Tibial artery (tissue), 4 donors: Measurements from ENCODE around the gene SLC24A4.

Experiments used
- DNase-seq, 2 donors: peaks; one replicate each; pipeline ENCODE4 v3.0.0-alpha.2; 2019
- H3K27ac ChIP-seq, 2 donors: fragments of 200-600 bp; sonication (generic) in 1 of 2; 1 replicate in 1 of 2; 2 replicates in 1 of 2; pipeline ENCODE4 v1.5.1; 2018 to 2019; ENCODE audit warnings: mild to moderate bottlenecking in 1 of 2
- H3K27me3 ChIP-seq, 2 donors: fragments of 200-600 bp; sonication (generic) in 1 of 2; one replicate each; pipeline versions ENCODE4 v1.5.1 to v1.6.0; 2016 to 2019
- H3K36me3 ChIP-seq, 3 donors: fragments of 200-600 bp; sonication (generic) in 2 of 3; one replicate each; pipeline ENCODE4 v1.5.1; 2016 to 2019; ENCODE audit warnings: mild to moderate bottlenecking in 2 of 3
- H3K4me1 ChIP-seq, 4 donors: fragments of 200-600 bp; sonication (generic) in 2 of 4; 1 replicate in 3 of 4; 2 replicates in 1 of 4; pipeline ENCODE4 v1.5.1; 2016 to 2019
- H3K4me3 ChIP-seq, 2 donors: fragments of 200-600 bp; sonication (generic) in 1 of 2; 1 replicate in 1 of 2; 2 replicates in 1 of 2; pipeline ENCODE4 v1.5.1; 2018 to 2019; ENCODE audit warnings: mild to moderate bottlenecking in 2 of 2
- H3K9me3 ChIP-seq, 3 donors: fragments of 200-600 bp; sonication (generic) in 1 of 3; one replicate each; pipeline ENCODE4 v1.5.1; 2016 to 2019
- intact Hi-C: fragments of 100-400 bp; cut with DNase I; formaldehyde crosslinking; loops from one replicate; pipeline ENCODE4 v1.15.0; 2023; ENCODE audit warnings: low total_unique reads
- TF ChIP-seq, protein P1 (sequence below), 2 experiments: fragments of 200-600 bp in 1 of 2; fragments of 450-650 bp in 1 of 2; IDR thresholded peaks; one replicate each; pipeline ENCODE4 v1.5.1; 2017 to 2019; ENCODE audit warnings: antibody characterized with exemption in 2 of 2, mild to moderate bottlenecking in 1 of 2, moderate library complexity in 1 of 2

The SLC24A4 gene

GRCh38 chr14:92512807-92513203, 189.8 kb downstream of the SLC24A4 start:
- Histone ChIP-seq H3K4me1 (peaks cover 0 to 35% (median 20%) of the 10 kb centered on the region in 4 donors), H3K27me3 (no peaks in the 10 kb centered on the region), H3K9me3 (no peaks in the 10 kb centered on the region), H3K36me3 (no peaks in the 10 kb centered on the region), H3K4me3 (peak overlapping the region; percentile 67 to 75), H3K27ac (peak overlapping the region; percentile 72 to 82)
- TF ChIP-seq, protein P1, sequence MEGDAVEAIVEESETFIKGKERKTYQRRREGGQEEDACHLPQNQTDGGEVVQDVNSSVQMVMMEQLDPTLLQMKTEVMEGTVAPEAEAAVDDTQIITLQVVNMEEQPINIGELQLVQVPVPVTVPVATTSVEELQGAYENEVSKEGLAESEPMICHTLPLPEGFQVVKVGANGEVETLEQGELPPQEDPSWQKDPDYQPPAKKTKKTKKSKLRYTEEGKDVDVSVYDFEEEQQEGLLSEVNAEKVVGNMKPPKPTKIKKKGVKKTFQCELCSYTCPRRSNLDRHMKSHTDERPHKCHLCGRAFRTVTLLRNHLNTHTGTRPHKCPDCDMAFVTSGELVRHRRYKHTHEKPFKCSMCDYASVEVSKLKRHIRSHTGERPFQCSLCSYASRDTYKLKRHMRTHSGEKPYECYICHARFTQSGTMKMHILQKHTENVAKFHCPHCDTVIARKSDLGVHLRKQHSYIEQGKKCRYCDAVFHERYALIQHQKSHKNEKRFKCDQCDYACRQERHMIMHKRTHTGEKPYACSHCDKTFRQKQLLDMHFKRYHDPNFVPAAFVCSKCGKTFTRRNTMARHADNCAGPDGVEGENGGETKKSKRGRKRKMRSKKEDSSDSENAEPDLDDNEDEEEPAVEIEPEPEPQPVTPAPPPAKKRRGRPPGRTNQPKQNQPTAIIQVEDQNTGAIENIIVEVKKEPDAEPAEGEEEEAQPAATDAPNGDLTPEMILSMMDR (IDR thresholded peaks at IDR 0.05) = no peak
- no peak for DNase-seq
- intact Hi-C loops = loop anchor here (10.0 kb wide), 1 partner anchor 92 kb away; no protein-coding TSS in a partner anchor

DNA sequence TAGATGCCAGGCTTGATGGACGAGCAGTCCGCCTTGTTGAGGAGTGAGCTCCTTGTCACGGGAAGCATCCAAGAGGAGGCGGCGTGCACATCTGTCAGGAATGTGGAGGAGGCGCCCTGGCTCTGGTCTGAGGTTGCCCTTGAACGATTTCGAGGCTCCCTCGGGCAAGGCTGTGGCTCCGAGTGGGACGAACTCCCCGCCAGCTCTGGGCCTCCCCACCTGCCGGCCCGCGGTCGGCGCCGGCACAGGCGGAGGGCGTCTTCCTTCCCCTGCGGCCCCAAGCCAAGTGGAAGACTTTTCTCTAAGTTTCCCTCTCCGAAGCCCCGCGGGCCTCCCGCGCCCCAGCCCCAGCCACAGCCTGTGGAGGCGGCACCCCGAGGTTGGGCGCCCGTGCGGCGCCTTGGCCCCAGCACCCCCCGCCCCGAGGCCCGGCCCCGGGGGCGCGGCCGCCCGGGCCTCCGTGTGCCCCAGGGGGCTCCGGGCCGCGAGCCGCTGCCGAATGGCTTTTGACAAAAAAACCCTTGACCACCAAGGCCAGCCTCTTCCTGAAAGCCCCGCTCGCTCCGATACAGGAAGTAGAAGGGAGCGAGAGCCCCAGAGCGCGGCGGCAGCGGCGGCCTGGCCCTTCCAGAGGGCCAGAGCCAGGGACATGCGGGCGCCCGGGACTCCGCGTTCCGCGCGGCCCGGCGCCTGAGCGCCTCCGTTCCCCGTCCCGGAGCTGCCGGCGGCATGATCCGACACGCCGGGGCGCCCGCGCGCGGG, 190.4 kb downstream of the SLC24A4 start, which contains the start of gene RIN3:
Gene RIN3 (plus strand): TSS at position 578 of the 762 bp plus-strand sequence. CDS start 152 bp downstream, at position 730.
- peak within 1 kb of the TSS; percentile 67 to 75 for H3K4me3 ChIP-seq
- peak in 1 of 2 donors; percentile 50 for DNase-seq
- TF ChIP-seq, protein P1 (IDR thresholded peaks at IDR 0.05) = no peak
- intact Hi-C loops = loop anchor here (10.0 kb wide), 1 partner anchor 91 kb away; no protein-coding TSS in a partner anchor
- peak within 1 kb of the TSS; percentile 72 to 82 for H3K27ac ChIP-seq
- H3K9me3 ChIP-seq = no peaks in the 10 kb centered on the region
- no peaks in the 10 kb centered on the region for H3K36me3 ChIP-seq
- H3K4me1 ChIP-seq = peaks cover 0 to 35% (median 20%) of the 10 kb centered on the region in 4 donors
- no peaks in the 10 kb centered on the region for H3K27me3 ChIP-seq

- Histone ChIP-seq H3K27ac (peak overlapping the region; percentile 72 to 82), H3K4me1 (peaks cover 0 to 35% (median 20%) of the 10 kb centered on the region in 4 donors), H3K36me3 (no peaks in the 10 kb centered on the region), H3K9me3 (no peaks in the 10 kb centered on the region), H3K4me3 (peak overlapping the region; percentile 67 to 75), H3K27me3 (no peaks in the 10 kb centered on the region)
- no peak for DNase-seq
- TF ChIP-seq, protein P1 (IDR thresholded peaks at IDR 0.05) = no peak
- intact Hi-C loops = loop anchor here (10.0 kb wide), 1 partner anchor 91 kb away; no protein-coding TSS in a partner anchor
These were observed 191.2 kb downstream of the SLC24A4 start for GRCh38 chr14:92513966-92514843.

DNA sequence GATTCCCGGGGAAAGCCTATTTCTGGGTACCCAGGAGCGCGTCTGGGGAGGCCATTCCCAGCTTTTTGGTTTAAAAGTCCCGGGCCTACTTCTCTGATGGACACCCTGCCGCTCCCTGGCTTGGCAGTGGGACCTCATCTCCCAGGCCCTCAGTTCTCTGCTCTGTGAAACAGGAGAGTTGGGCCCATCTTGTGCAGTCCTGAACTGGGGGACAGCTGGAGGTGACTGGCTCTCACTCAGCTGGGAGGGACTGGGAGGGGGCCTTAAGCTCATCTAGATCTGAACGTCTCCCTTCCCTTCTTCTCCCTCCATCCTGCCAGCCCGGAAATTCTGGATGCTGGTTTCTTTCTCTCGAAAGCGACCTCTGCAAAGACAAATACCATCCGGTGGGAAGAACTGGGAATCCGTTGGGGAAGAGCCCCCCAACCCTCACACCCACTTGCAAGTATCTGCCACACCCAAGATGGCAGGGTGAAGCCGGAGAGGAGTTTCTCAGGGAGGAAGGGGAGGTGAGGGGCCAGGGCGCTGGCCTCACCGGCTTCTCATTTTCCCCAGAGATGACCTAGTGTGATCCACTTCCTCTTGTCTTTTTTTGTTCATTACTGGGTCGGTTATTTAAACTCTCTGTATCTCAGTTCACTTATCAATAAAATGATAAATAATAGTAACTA, 192.0 kb downstream of the SLC24A4 start:
- peaks cover 0 to 35% (median 20%) of the 10 kb centered on the region in 4 donors for H3K4me1 ChIP-seq
- no peaks in the 10 kb centered on the region for H3K27me3 ChIP-seq
- TF ChIP-seq, protein P1 (IDR thresholded peaks at IDR 0.05) = no peak
- no peak for DNase-seq
- no peaks in the 10 kb centered on the region for H3K36me3 ChIP-seq
- peak overlapping the region; percentile 72 to 82 for H3K27ac ChIP-seq
- H3K4me3 ChIP-seq = peak overlapping the region; percentile 67 to 75
- intact Hi-C loops = loop anchor here (10.0 kb wide), 1 partner anchor 90 kb away; no protein-coding TSS in a partner anchor
- H3K9me3 ChIP-seq = no peaks in the 10 kb centered on the region
